Activated naive CD4-positive, alpha-beta T cell treated with anti-CD3 and anti-CD28 coated beads, Interleukin-2, amount 50 U/mL, for 16 hours (primary cell): ENCODE measurements around the gene LRCH1.
A peak's percentile ranks its signal among the peaks of the same experiment; 100 is the strongest.
"Not testable (repeated sequence)": the region's sequence is repeated elsewhere in the genome, so short reads cannot be mapped to it uniquely, and the experiment has no call there.

ENCODE experiments used
- DNase-seq: peaks from one replicate; pipeline ENCODE4 v3.0.0-alpha.2; 2020

The LRCH1 gene, protein sequence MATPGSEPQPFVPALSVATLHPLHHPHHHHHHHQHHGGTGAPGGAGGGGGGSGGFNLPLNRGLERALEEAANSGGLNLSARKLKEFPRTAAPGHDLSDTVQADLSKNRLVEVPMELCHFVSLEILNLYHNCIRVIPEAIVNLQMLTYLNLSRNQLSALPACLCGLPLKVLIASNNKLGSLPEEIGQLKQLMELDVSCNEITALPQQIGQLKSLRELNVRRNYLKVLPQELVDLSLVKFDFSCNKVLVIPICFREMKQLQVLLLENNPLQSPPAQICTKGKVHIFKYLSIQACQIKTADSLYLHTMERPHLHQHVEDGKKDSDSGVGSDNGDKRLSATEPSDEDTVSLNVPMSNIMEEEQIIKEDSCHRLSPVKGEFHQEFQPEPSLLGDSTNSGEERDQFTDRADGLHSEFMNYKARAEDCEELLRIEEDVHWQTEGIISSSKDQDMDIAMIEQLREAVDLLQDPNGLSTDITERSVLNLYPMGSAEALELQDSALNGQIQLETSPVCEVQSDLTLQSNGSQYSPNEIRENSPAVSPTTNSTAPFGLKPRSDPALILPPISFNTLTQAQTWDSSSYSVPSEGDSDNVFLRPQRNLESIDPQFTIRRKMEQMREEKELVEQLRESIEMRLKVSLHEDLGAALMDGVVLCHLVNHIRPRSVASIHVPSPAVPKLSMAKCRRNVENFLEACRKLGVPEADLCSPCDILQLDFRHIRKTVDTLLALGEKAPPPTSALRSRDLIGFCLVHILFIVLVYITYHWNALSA

GRCh38 chr13:46552889-46553520 is at the start of gene LRCH1:
Gene LRCH1, plus strand, starts transcription at chr13:46553170. Its CDS starts 227 bp downstream, at chr13:46553397.
- peak; percentile 89 for DNase-seq

DNA sequence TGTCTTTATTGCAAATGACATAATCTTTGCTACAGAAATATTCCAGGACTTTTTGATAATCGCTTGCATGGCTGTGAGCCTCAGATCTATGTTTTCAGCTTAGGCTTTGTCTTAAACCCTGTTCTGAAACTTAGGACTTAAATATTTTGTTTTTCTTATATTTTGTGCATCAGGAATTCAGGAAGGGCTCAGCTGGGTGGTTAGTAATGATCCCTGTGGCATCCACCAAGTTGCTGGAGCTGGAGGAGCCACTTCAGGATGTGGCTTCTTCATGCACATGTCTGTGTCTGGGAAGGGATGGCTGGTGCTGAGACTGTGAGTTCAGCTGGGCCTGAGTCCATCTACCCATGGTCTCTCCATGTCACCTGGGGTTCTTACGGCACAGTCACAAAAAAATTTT is 48.9 kb upstream of the LRCH1 start:
- DNase-seq, result no peak

DNA sequence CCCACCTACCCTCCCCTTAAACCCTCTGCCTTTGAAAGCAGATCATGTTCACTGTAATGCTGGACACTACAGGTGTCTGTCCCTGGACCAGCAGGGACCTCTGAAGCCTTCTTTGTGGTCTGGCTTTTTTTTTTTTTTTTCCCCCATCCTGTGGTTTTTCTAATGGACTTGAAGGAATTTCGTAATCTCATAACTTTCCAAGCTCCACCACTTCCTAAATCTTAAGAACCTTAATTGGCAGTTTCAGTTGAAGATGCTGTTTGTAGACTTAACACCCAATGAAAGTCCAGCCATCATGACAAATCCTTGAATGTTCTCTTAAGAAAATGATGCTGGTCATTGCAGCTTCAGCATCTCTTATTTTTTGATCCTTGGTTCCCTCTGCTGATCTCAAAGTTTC is 45.0 kb upstream of the LRCH1 start:
- no peak for DNase-seq

DNA sequence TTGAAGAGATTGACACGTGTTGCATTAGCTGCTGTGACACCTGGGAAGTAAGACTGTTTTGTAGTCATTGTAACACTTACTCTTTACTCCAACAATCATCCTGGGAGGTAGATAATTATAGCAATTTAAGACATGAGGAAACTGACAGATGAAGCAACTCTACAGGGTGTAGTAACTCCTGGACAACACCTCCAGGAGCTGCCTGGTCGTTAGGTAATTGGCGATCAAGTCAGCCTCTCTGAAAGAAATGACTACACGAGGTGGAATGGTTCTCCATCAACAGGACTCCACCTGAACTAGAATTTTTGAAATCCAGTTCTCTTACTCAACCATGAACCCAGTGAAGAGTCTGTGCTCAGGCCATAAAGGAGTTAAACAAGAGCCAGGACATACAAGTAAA is 43.0 kb upstream of the LRCH1 start:
- DNase-seq, result no peak

DNA sequence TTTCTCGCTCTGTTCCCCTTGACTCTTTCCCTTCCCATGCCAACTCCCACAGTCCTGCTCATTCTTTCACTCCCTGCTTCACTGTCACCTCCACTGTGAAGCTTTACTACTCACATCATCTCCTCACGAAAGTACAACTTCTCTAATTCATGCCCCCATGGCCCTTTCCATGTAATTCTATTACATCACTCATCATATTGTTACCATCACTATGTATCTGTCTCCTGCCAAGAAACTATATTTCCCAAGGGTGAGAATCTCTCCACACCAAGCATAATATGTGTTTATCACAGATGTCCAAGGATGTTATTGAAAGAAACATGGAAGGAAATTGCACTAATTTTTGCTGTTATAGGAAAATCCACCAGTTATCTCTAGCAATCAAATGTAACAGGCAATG is 37.2 kb upstream of the LRCH1 start:
- no peak for DNase-seq

GRCh38 chr13:46516599-46517338 is 36.2 kb upstream of the LRCH1 start:
- DNase-seq, result no peak

GRCh38 chr13:46517748-46518147 is 35.2 kb upstream of the LRCH1 start:
- DNase-seq, result not testable (repeated sequence)

DNA sequence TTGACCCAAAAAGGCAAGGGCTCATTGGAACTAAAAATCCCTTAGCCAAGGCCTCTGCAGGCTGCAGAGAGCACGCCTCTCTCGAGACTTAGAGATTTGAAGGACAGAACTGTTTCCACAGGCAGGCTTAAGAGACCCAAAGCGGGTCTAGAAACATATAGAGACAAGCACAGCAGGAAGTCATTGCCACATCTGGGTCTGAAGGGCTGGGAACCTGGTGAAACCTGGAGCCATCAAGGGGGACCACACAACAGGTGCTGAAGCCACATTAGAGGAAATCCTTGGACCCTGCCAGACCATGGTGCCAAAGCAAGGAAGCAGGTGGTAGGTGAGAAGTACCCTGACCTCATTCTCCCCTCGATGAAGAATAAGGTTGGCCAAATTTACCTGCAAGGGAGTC is 33.8 kb upstream of the LRCH1 start:
- no peak for DNase-seq

- no peak for DNase-seq
These were observed 32.8 kb upstream of the LRCH1 start for GRCh38 chr13:46520166-46520565.

GRCh38 chr13:46521486-46521885 is 31.5 kb upstream of the LRCH1 start:
- DNase-seq, result no peak

DNA sequence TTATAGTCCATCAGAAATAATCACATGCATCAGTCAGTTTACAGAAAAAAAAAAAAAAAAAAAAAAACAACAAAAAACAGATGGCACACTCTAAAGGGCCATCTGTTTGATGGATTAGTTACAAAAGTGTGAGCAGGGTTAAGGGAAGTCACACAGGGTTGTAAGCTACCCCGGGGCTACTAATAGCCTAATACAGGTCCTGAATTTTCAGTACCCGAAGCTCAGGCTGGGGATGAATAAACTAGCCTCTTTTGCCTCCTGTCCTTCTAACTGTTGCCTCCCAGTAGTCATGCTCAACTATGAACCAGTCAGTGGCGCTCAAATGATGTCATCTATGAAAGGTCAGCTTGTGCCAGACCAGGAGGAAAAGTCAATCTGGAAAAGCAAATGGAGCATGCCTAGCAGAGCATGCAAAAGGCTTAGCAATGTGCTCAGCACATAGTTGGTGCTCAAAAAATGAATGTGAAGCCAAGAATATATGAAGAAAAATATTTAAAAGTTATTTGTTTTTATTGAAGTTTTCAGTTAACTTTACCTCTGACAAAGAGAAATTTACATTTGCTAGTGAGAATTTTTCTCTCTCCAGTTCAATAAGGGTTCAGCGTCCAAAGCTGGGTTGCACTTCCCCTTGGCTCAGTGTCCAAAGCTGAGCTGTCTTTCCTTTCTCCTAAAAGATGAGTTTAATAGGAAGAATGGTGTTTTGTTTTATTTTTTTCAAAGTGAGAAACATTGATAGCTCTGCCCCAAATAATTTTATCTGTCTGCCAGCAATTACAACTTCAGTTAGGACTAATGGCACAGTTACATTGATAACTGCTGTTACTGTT is 30.8 kb upstream of the LRCH1 start:
- no peak for DNase-seq

- DNase-seq, result no peak
These were observed 30.3 kb upstream of the LRCH1 start for GRCh38 chr13:46522748-46523030.

DNA sequence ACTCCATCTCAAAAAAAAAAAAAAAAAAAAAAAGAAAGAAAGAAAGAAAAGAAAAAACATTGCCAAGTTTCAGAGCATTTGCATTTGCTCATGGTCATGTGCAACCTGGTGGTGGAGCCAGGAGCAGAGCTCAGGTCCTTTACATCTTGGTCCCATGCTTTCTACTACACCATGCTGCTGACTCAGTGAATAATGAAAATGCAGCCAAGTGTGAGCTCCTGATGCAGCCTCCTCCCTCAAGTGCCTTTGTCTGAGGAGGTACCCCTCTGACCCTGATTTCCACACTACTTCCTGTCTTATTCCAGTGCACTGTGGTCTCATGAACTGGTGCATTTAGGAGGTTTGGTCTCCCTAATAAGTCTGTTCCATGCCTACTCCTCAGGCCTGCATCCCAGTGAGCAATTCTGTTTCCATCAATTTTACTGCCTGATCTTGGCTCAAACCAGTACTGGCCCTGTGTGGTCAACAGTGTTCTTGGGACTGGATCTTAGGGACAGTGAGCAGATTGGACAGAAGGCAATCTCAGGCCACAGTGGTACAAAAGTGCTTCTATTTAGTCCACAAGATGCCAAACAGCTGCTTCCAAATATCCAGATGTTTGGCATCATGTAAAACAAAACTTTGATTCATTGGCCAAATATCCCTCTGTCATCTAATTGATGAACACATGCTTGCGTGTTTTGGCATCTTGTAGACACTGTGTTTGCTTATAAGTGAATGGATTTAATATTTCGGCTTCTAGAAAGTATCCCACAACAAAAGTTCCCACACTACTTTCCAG is 28.8 kb upstream of the LRCH1 start:
- no peak for DNase-seq

DNA sequence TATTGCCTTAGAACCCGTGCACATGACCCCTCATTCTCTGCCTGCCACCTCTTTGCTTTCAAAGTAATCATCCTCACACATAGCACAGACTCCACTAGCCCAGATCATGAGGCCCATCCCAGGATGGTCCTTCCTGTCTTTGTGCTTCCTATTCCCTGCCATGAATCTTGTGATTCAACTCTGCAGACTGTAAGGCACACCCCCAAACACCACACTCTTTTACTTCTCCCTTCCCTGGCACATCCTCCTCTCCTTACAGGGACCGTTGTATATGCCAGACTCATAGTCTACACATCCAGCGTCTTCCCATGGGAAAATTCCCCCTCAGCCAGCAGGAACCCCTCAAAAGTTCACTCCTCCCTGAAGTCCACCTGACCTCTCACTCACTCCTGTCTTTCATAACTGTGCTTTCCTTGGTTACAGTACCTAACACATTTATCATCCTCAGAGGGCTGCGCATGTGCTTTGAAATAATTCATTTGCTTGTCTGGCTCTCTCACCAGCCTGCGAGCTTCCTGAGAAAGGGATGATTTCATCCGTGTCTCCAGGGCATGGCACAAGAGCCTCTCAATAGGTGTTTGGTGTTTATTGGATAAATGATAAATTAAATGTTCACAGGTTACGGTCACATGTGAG is 26.8 kb upstream of the LRCH1 start:
- no peak for DNase-seq

DNA sequence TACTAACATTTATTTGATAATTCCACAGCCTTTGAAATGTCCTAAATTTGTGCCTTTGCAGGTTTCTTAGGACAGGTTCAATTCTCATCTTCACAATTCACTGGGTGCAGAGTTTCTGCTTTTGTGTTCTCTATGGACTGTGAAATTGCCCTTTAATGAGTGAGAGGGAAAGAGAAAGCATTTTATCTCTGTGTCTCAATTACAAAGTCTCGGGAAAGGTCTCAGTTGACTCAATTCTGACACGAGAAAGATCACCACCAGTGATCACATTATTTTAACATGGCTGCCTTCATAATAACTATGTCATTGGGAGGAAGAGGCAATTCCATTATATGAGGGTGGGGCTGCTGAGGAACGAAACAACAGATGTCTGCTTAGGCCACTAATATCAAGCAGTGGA is 26.2 kb upstream of the LRCH1 start:
- DNase-seq, result no peak

DNA sequence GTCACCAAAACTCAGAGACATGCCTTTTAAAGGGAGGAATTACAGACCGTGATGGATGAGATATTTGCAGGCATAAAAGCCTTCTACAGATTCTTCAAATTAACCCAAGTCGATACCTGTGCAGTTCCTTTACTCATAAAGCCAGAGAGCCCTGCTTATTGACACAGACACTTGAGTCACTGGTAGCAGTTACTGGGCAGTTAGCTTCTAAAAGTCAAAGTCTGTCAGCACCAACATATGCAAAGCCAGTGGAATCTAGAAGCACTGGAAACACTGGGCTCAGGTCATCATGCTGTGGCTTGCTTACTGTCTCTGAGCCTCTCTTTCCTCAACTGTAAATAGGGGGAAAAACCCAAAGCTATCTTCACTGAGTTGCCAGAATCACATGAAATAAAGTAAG is 25.7 kb upstream of the LRCH1 start:
- DNase-seq, result no peak

GRCh38 chr13:46529216-46529919 is 23.6 kb upstream of the LRCH1 start:
- no peak for DNase-seq

DNA sequence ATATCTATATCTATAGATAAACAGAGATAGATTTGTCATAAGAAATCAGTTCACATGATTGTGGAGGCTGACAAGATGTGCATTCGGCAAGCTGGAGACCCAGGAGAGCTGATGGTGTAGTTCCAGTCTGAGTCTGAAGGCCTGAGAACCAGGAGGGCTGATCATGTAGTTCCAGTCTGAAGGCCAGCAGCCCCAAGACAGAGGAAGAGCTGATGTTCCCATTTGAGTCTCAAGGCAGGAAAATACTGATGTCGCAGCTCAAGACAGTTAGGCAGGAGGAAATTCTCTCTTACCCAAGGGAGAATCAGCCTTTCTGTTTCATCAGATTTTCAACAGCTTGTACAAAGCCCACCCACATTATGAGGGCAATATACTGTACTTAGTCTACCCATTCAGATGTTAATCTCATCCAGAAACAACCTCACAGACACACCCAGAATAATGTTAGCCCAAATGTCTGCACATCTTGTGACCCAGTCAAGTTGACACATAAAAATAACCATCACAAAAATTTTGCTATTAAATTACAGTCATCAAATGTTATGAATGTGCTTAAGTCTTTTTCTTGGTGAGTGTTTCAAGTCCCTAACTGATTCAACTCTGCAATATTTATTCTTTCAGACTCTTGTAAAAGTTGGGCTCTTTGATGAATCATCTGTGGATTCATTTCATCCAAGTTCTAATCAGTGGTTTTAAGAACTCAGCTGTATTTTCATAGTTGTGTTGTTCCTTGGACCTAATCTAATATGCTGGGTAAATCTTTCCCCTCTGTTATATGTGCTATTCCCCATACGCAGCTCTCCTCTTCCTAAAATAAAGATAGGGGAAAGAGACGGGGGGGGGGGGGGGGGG is 22.7 kb upstream of the LRCH1 start:
- DNase-seq, result no peak

- no peak for DNase-seq
These were observed 21.0 kb upstream of the LRCH1 start for GRCh38 chr13:46531953-46532352.
